K562 (cell line): Measurements from ENCODE around the gene OR9A4. TPM values are rescaled to one million over a fixed set of nuclear protein-coding genes. Genes with fewer than 3 reads are reported as not detected.

ENCODE experiments used
- ATAC-seq: fragments of 200-7000 bp; cut with Tn5 transposase; 3 replicates; pipeline ENCODE4 v1.9.1; 2020; ENCODE audit warnings: moderate library complexity
- Bru-seq: library from RNA; stranded (reverse); fragments of 400-500 nt; gene quantifications from one replicate; lab custom pipeline; 2021; lab: Mats Ljungman, UMichigan
- BruChase-seq, 2 experiments: library from RNA; stranded (reverse); fragments of 400-500 nt; gene quantifications; one replicate each; lab custom pipeline; 2021; lab: Mats Ljungman, UMichigan
- BruUV-seq: library from RNA; stranded (reverse); fragments of 400-500 nt; replicated peaks from 2 replicates; lab custom pipeline; 2021; lab: Mats Ljungman, UMichigan
- CTCF ChIA-PET: fragments of 300-600 bp; formaldehyde crosslinking; extraction: SDS; loops from one replicate; lab custom pipeline; 2021; ENCODE audit warnings: low intra/inter-chr PET ratio; lab: Yijun Ruan, JAX
- POLR2A ChIA-PET: fragments of 300-600, 350-650 bp; sonication (Branson Sonifier 250); formaldehyde crosslinking; extraction: SDS; loops from one replicate; lab custom pipeline; 2021; ENCODE audit warnings: antibody characterized with exemption, inconsistent platforms; lab: Yijun Ruan, JAX
- DNase-seq, 4 experiments: peaks; one replicate each; pipeline versions ENCODE4 v3.0.0 to v3.0.0-alpha.2; 2011 to 2018; ENCODE audit warnings: low spot score in 3 of 4, mixed read lengths in 3 of 4; ENCODE audit errors: extremely low read depth in 1 of 4
- FAIRE-seq: peaks from 2 replicates; lab custom pipeline; 2011; peaks lifted over from hg19 to GRCh38; lab: Jason Lieb, UNC
- H2AFZ ChIP-seq: 2 replicates; pipeline ENCODE4 v1.6.0; 2011; ENCODE audit warnings: low read depth, low read length, control low read depth, inconsistent platforms
- H3K27ac ChIP-seq: fragments of 200-600 bp; 3 replicates; pipeline ENCODE4 v1.8.0; 2011; ENCODE audit warnings: low read depth, mild to moderate bottlenecking, control low read depth, inconsistent platforms, low read length, moderate library complexity, mixed read lengths; ENCODE audit errors: extremely low read depth
- H3K27me3 ChIP-seq, 2 experiments: fragments of 300-600 bp in 1 of 2; 2 replicates in 1 of 2; 3 replicates in 1 of 2; pipeline versions ENCODE4 v1.6.0 to v1.8.0; 2011; ENCODE audit warnings: inconsistent platforms in 2 of 2, low read length in 2 of 2, mild to moderate bottlenecking in 1 of 2, mixed read lengths in 1 of 2, moderate library complexity in 1 of 2; ENCODE audit not compliant: control insufficient read depth in 2 of 2, insufficient read depth in 2 of 2
- H3K36me3 ChIP-seq: fragments of 300-600 bp; 3 replicates; pipeline ENCODE4 v1.8.0; 2011; ENCODE audit warnings: mild to moderate bottlenecking, low read length, inconsistent platforms; ENCODE audit not compliant: control insufficient read depth, insufficient read depth
- H3K4me1 ChIP-seq, 2 experiments: fragments of 200-600 bp in 1 of 2; replicated peaks in 1 of 2; 2 replicates in 1 of 2; 3 replicates in 1 of 2; pipeline versions ENCODE4 v1.5.1 to v1.8.0; 2011; ENCODE audit warnings: inconsistent platforms in 2 of 2, low read length in 2 of 2, mild to moderate bottlenecking in 1 of 2, mixed read lengths in 1 of 2, moderate library complexity in 1 of 2; ENCODE audit not compliant: control insufficient read depth in 2 of 2, insufficient read depth in 2 of 2
- H3K4me2 ChIP-seq: 2 replicates; pipeline ENCODE4 v1.6.1; 2011; ENCODE audit warnings: low read length, control low read depth, inconsistent platforms, mixed read lengths; ENCODE audit not compliant: insufficient read depth
- H3K4me3 ChIP-seq: fragments of 200-600 bp; sonication (generic), shearing (Covaris generic); 2 replicates; pipeline ENCODE4 v1.5.1; 2016; ENCODE audit warnings: control low read depth, inconsistent platforms
- H3K79me2 ChIP-seq: fragments of 200-600 bp; 3 replicates; pipeline ENCODE4 v1.8.0; 2011; ENCODE audit warnings: low read length, inconsistent platforms; ENCODE audit not compliant: control insufficient read depth, insufficient read depth
- H3K9ac ChIP-seq, 2 experiments: 2 replicates each; pipeline versions ENCODE4 v1.6.0 to v1.6.1; 2011; ENCODE audit warnings: low read depth in 2 of 2, low read length in 2 of 2, control low read depth in 1 of 2, inconsistent platforms in 1 of 2, mild to moderate bottlenecking in 1 of 2, mixed read lengths in 1 of 2; ENCODE audit not compliant: insufficient read depth in 1 of 2
- H3K9me1 ChIP-seq: one replicate; pipeline ENCODE4 v1.6.0; 2011; ENCODE audit warnings: inconsistent platforms, mild to moderate bottlenecking, low read length, moderate library complexity; ENCODE audit not compliant: control insufficient read depth, insufficient read depth
- H3K9me3 ChIP-seq: replicated peaks from 2 replicates; pipeline ENCODE4 v1.5.1; 2011; ENCODE audit warnings: low read depth, low read length, inconsistent platforms; ENCODE audit not compliant: control insufficient read depth, insufficient read depth
- H4K20me1 ChIP-seq: replicated peaks from 2 replicates; pipeline ENCODE4 v1.6.1; 2011; ENCODE audit warnings: low read length, inconsistent platforms, mixed read lengths; ENCODE audit not compliant: control insufficient read depth, insufficient read depth
- GABPA ChIP-seq: fragments of 200-800 bp; sonication (Bioruptor generic); conservative IDR thresholded peaks from 2 replicates; pipeline ENCODE4 v1.6.1; 2016; ENCODE audit warnings: low read depth, missing genetic modification characterization, missing compliant biosample characterization
- MEF2A ChIP-seq: IDR thresholded peaks from 2 replicates; pipeline ENCODE4 v1.6.1; 2011; ENCODE audit warnings: low read depth, mild to moderate bottlenecking, low read length, moderate library complexity; ENCODE audit not compliant: control insufficient read depth
- NFE2 ChIP-seq: IDR thresholded peaks from 2 replicates; pipeline ENCODE4 v1.6.1; 2014; ENCODE audit warnings: antibody characterized with exemption, low read depth
- PRPF4 ChIP-seq: fragments of 200-400 bp; formaldehyde crosslinking; IDR thresholded peaks from one replicate; pipeline ENCODE4 v1.6.1; 2017; ENCODE audit warnings: low read length, low read depth, mild to moderate bottlenecking; ENCODE audit not compliant: insufficient read depth, poor library complexity, severe bottlenecking
- RFX5 ChIP-seq: IDR thresholded peaks from 2 replicates; pipeline ENCODE4 v1.6.1; 2011; ENCODE audit warnings: low read depth, mild to moderate bottlenecking, improper control_type of control experiment, low read length
- ZNF583 ChIP-seq: fragments of 250-450 bp; sonication (Bioruptor Pico); IDR thresholded peaks from 2 replicates; pipeline ENCODE4 v1.4.0; 2020
- WGBS: fragments of 100-300 bp; shearing (Covaris generic); methylation state at CpG from one replicate; pipeline ENCODE4 v1.1.6; 2016; ENCODE audit warnings: low coverage, mixed read lengths; ENCODE audit not compliant: insufficient coverage; ENCODE audit errors: missing lambda C conversion rate; 5-methylcytosine and 5-hydroxymethylcytosine counted together
- in situ Hi-C: fragments of 300-500 bp; cut with MboI; formaldehyde crosslinking; loops from 4 replicates; pipeline ENCODE4 v1.15.0; 2018; ENCODE audit warnings: inconsistent platforms, mixed read lengths
- intact Hi-C: fragments of 100-400 bp; cut with micrococcal nuclease; formaldehyde crosslinking; loops from 2 replicates; pipeline ENCODE4 v1.14.2; 2022
- long read RNA-seq, 3 experiments: library from polyadenylated mRNA in 2 of 3; library from RNA in 1 of 3; unstranded in 2 of 3; stranded (forward) in 1 of 3; transcript quantifications; one replicate each; pipeline ENCODE4 v2.0.0, GENCODE V29; 2019 to 2022
- polyA minus RNA-seq, 3 experiments: library from RNA; depleted of rRNA, polyadenylated mRNA; stranded (reverse); fragments of >200 nt; gene quantifications; 2 replicates each; pipeline ENCODE4 v1.2.3, GENCODE V29; 2011
- polyA plus RNA-seq, 8 experiments: library from polyadenylated mRNA; depleted of rRNA in 4 of 8; stranded (reverse) in 5 of 8; unstranded in 3 of 8; fragments of >200 nt; fragmentation: Nextera tagmentation in 2 of 8; fragmentation: Illumina TruSeq in 1 of 8; extraction: Ambion mirVana in 2 of 8; extraction: Trizol in 1 of 8; gene quantifications; 2 replicates each; pipeline versions ENCODE4 v1.2.1 to v1.2.3, GENCODE V29; 2011 to 2014; ENCODE audit warnings: inconsistent platforms in 1 of 8, missing spikeins in 1 of 8
- total RNA-seq, 7 experiments: library from RNA; depleted of rRNA in 6 of 7; stranded (reverse); fragments of >200 nt in 6 of 7; fragmentation: Illumina TruSeq in 2 of 7; extraction: Trizol in 2 of 7; gene quantifications; 2 replicates each; pipeline versions ENCODE4 v1.2.1 to v1.2.3, GENCODE V29; 2011 to 2021; ENCODE audit warnings: low replicate concordance in 1 of 7
- TF ChIP-seq, protein P1 (sequence below): fragments of 250-450 bp; sonication (Bioruptor Pico); IDR thresholded peaks from 2 replicates; pipeline ENCODE4 v1.8.0; 2022; ENCODE audit warnings: inconsistent platforms, mild to moderate bottlenecking, moderate library complexity, borderline replicate concordance

The OR9A4 gene
- 0.26 and 0.28 TPM in 2 replicates for total RNA-seq (2011; cell fraction: chromatin; rRNA removed; ENCODE audit: low replicate concordance)
- not detected in 2 replicates for total RNA-seq (2011; cell fraction: nucleolus; rRNA removed)
- total RNA-seq (2011; cell fraction: nucleoplasm; rRNA removed), result 0.53 TPM in 1 of 2 replicates, not detected in the other
- total RNA-seq (2014; rRNA removed) (not detected in 2 replicates), total RNA-seq (2014; rRNA removed; fragmentation: Illumina TruSeq; extraction: Trizol) (not detected in 2 replicates), total RNA-seq (2015; rRNA removed; fragmentation: Illumina TruSeq; extraction: Trizol) (not detected in 2 replicates), total RNA-seq (2021) (not detected in 2 replicates), polyA plus RNA-seq (2011; rRNA removed) (not detected in 2 replicates), polyA plus RNA-seq (2014; fragmentation: Illumina TruSeq; extraction: Trizol) (not detected in 2 replicates), polyA plus RNA-seq (2014; fragmentation: Nextera tagmentation; extraction: Ambion mirVana) (not detected), polyA plus RNA-seq (2014; rRNA removed) (not detected in 2 replicates), polyA minus RNA-seq (2011; rRNA and poly(A)+ RNA removed) (0.24 TPM in 1 of 2 replicates, not detected in the other), Bru-seq, nascent RNA (not detected), BruChase-seq, experiment 1, labeled RNA remaining after a 2-hour chase (percentile 38 among the genes with signal in this experiment), BruChase-seq, experiment 2, labeled RNA remaining after a 6-hour chase (percentile 50 among the genes with signal in this experiment)
- polyA plus RNA-seq (2011; cell fraction: cytosol; rRNA removed), result not detected in 2 replicates
- polyA plus RNA-seq (2011; cell fraction: nucleus; rRNA removed), result 0.10 TPM in 1 of 2 replicates, not detected in the other
- polyA plus RNA-seq (2012), result not detected in 2 replicates
- polyA minus RNA-seq (2011; cell fraction: cytosol; rRNA and poly(A)+ RNA removed), result not detected in 2 replicates
- 0.78 TPM in 1 of 2 replicates, not detected in the other for polyA minus RNA-seq (2011; cell fraction: nucleus; rRNA and poly(A)+ RNA removed)
- long read RNA-seq, experiment 1, result 0 reads
- long read RNA-seq, experiment 2, result 0 reads
- long read RNA-seq, experiment 3, result 0 reads

DNA sequence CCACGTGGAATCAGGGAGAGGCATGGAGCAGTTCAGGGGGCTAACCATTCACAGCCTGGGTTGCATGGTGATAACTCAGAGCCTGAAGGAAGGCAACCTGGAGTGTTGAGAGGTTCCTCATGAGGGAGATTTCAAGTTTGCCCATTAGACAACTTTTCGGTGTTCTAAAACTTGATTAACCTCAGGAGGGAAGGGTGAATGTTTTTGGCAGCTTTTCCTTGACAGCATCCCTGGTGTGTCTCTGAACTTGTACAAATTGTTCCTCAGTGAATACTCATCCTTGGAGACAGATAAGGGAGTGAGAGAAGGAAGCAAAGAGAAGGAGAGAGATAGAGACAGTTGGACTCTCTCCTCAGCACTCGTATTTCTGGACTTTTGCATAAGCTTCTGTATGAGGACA lies at the start of gene OR9A4:
OR9A4 (plus strand) TSS at position 301 of the 400 bp plus-strand sequence. CDS start 2,477 bp downstream, outside the sequence.
- H3K4me2 ChIP-seq, result no peak within 1 kb of the TSS
- in situ Hi-C loops, result no loop called here
- FAIRE-seq, result no peak
- ChIA-PET POLR2A (no interaction called here), CTCF (no interaction called here)
- no peaks in the 10 kb centered on the region for H3K9me3 ChIP-seq
- no peak within 1 kb of the TSS for H3K4me3 ChIP-seq
- H3K9ac ChIP-seq, result no peak within 1 kb of the TSS
- no peaks in the 10 kb centered on the region for H4K20me1 ChIP-seq
- intact Hi-C loops, result no loop called here
- no peak for DNase-seq
- TF ChIP-seq RFX5 (no peak), PRPF4 (no peak), ZNF583 (no peak), MEF2A (no peak), GABPA (tag) (no peak), NFE2 (no peak)
- TF ChIP-seq, protein P1, sequence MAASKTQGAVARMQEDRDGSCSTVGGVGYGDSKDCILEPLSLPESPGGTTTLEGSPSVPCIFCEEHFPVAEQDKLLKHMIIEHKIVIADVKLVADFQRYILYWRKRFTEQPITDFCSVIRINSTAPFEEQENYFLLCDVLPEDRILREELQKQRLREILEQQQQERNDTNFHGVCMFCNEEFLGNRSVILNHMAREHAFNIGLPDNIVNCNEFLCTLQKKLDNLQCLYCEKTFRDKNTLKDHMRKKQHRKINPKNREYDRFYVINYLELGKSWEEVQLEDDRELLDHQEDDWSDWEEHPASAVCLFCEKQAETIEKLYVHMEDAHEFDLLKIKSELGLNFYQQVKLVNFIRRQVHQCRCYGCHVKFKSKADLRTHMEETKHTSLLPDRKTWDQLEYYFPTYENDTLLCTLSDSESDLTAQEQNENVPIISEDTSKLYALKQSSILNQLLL, result no peak
- H2AFZ ChIP-seq, result no peak within 1 kb of the TSS
- H3K27me3 ChIP-seq, result no peaks in the 10 kb centered on the region
- BruUV-seq, result no TSS peak
- no peaks in the 10 kb centered on the region for H3K36me3 ChIP-seq
- 0% methylated on average over 3 of the region's 3 CpGs for WGBS
- no peaks in the 10 kb centered on the region for H3K4me1 ChIP-seq
- no peaks in the 10 kb centered on the region for H3K9me1 ChIP-seq
- H3K27ac ChIP-seq, result no peak within 1 kb of the TSS
- no peak for ATAC-seq
- no peaks in the 10 kb centered on the region for H3K79me2 ChIP-seq
